ENCODE results near the gene PDE4DIP. TPM values are rescaled to one million over a fixed set of nuclear protein-coding genes. Genes with fewer than 3 reads are reported as not detected.
"Not testable (repeated sequence)": the region's sequence is repeated elsewhere in the genome, so short reads cannot be mapped to it uniquely, and the experiment has no call there.

PDE4DIP gene
- 10 to 100 TPM; 47.2 to 66.0 TPM for total RNA-seq

DNA sequence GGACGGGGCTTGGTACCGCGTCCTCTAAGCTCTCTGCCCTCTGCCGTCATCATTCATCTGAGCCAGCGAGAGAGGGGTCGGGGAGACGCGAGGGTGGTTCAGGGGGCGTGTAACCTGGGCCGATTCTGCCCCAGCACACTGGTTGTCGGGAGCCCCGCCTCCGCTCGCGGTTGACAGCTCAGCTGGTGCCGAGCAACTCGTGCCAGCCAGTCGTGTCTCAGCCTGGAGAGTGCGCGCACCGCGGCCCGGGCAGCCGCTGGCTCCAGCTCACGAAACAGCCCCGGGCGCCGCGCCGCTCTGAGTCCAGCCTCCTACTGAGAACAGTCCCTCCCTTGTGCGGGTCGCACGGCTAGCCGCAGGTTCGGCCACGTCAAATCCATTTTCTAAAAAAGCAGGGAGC lies at the start of gene PDE4DIP:
Gene PDE4DIP (plus strand): TSS at position 209 of the 400 bp plus-strand sequence. CDS start 347 bp downstream, outside the sequence.
- H3K9me3 Mint-ChIP-seq; H3K36me3 Mint-ChIP-seq (ENCODE audit: low read depth); H3K27me3 Mint-ChIP-seq; H3K27ac Mint-ChIP-seq; H3K4me1 Mint-ChIP-seq: not testable (repeated sequence)
- H3K4me3 Mint-ChIP-seq, result peak within 1 kb of the TSS; percentile 53
- peak; percentile 87 for ATAC-seq (replicated peaks)

DNA sequence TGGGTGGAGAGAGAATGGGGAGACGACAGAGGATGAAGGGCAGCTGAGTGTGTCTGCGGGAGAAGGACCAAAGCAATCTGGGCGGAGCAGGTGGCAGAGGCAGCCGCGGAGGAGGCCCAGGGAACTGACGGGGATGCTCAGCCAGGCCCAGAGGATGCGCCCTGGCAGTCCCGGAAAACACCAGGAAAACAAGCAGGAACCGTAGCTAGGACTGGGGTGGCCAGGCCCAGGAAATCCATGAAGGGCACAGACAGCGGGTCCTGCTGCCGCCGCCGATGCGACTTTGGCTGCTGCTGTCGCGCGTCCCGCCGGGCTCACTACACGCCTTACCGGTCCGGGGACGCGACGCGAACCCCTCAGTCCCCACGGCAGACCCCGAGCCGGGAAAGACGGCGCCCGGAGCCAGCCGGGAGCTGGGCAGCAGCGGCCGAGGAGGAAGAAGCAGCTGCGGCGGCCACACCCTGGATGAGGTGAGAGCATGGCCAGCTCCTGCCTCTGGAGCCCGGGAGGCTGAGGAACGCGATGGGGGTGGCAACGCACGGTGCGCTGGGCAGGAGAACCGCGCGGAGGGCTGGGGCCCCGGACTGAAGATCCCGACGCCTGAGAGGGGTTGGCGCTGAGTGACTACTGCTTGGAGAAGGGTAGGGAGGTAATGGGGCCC lies 35.8 kb upstream of the PDE4DIP start:
- H3K36me3 Mint-ChIP-seq (ENCODE audit: low read depth); H3K4me1 Mint-ChIP-seq; H3K4me3 Mint-ChIP-seq; H3K27ac Mint-ChIP-seq; H3K27me3 Mint-ChIP-seq; H3K9me3 Mint-ChIP-seq: not testable (repeated sequence)
- peak; percentile 26 for ATAC-seq (replicated peaks)

DNA sequence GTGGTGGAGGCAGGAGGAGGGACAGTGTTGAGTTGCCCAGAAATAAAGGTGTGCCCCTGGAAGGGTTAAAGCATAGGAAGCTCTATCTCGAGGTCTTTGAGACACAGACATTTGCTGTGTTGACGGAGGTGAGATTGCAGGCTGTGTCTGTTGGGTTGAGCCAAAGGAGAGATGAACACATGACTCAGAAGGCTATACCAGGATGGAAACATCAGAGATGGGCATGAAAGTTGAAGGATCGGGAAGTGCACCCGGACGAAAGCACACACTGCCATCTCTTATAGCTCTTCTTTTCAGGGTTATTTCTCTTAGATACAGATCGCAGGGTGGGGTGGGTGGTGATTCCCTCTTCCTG lies 35.3 kb upstream of the PDE4DIP start:
- H3K9me3 Mint-ChIP-seq; H3K27me3 Mint-ChIP-seq; ATAC-seq (replicated peaks); H3K27ac Mint-ChIP-seq; H3K4me3 Mint-ChIP-seq; H3K4me1 Mint-ChIP-seq; H3K36me3 Mint-ChIP-seq (ENCODE audit: low read depth): not testable (repeated sequence)

DNA sequence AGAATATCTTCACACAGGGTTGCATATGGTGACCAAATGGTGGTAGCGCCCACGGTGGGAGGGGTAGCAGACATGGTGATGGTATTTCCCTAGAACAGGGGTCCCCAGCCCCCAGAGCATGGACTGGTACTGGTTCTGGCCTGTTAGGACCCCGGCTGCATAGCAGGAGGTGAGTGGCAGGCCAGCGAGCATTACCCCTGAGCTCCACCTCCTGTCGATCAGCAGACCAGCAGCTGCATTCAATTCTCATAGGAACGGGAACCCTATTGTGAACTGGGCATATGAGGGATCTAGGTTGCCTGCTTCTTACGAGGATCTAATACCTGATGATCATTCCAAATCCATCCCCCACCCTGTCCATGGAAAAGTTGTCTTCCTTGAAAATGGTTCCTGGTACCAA lies 22.0 kb upstream of the PDE4DIP start:
- not testable (repeated sequence) for H3K9me3 Mint-ChIP-seq; H3K4me1 Mint-ChIP-seq; H3K4me3 Mint-ChIP-seq; H3K27ac Mint-ChIP-seq; ATAC-seq (replicated peaks); H3K36me3 Mint-ChIP-seq (ENCODE audit: low read depth); H3K27me3 Mint-ChIP-seq

DNA sequence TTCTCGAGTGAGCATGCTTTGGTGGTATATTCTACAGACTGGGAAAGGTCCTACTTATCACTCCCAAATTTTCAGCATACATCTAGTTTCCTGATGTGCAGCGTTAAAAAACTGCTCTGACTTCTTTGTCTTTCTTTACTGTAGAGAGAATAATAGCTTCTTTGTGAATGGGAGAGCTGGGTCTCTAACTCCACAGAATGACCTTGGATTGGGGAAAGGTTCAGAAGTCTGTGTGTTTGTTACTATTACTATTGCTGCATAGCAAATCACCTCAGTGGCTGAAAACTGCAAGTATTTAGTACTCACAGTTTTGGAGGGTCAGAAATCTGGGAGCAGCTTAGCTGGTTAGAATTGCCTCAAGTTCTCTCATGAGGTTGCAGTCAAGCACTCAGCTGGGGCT lies 20.4 kb upstream of the PDE4DIP start:
- H3K36me3 Mint-ChIP-seq (ENCODE audit: low read depth); H3K4me3 Mint-ChIP-seq; H3K9me3 Mint-ChIP-seq; H3K4me1 Mint-ChIP-seq; ATAC-seq (replicated peaks); H3K27me3 Mint-ChIP-seq; H3K27ac Mint-ChIP-seq: not testable (repeated sequence)

DNA sequence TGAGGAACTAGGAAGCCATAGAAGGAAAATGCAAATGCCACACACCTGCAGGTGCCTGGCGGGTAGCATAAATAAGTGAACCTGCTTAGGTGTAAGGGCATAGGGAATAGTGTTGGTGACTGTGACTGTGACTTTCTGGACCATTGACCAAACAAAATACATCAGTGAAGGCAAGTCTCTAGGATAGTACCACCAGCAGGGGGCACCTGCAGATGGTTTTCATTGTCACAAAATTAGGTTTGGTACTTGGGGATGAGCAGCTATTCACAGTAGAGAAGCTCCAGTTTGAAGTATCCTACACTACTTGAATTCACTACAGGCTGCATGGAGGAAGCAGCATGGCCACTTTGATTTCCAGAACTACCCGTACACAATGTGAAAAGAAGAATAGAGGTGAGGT lies 19.2 kb upstream of the PDE4DIP start:
- H3K4me1 Mint-ChIP-seq; H3K4me3 Mint-ChIP-seq; H3K27me3 Mint-ChIP-seq; H3K9me3 Mint-ChIP-seq; H3K27ac Mint-ChIP-seq; H3K36me3 Mint-ChIP-seq (ENCODE audit: low read depth): not testable (repeated sequence)
- ATAC-seq (replicated peaks), result peak; percentile 59

DNA sequence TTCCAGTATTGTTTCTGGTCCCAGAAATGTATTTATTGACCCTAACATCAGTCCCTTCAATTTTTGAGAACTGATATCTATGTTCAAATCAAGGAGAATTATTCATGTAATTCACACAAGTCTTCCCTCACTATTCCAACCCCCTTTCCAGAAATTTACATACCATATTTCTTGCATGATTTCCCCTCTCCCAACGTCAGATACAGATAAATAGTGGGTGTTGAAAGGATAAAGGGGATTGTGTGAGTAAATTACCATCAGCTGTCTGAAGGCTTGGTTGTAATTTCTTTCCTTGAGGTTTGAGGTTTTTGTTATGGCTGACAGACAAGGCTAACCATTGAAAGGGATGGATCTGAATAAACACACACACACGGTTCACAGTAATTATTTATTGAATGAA lies 15.7 kb upstream of the PDE4DIP start:
- not testable (repeated sequence) for H3K27ac Mint-ChIP-seq; H3K27me3 Mint-ChIP-seq; H3K36me3 Mint-ChIP-seq (ENCODE audit: low read depth); ATAC-seq (replicated peaks); H3K4me1 Mint-ChIP-seq; H3K9me3 Mint-ChIP-seq; H3K4me3 Mint-ChIP-seq

DNA sequence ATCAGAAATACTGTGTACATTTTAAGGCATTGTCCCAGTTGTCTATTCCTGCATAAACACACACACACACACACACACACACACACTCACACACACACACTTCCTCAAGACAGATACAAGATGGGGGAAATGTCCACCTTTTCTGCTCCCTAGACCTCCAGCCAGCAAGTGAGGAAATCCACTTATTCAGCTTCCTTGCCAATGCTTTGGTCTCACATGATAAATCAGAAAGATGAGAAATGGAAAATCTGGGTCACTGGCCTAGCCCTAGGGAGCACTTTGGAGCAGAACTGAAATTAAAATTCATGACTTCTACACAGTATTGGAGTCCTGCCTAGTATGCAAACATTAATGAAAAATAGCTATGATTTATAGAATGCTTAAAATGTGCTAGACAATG lies 15.3 kb upstream of the PDE4DIP start:
- H3K9me3 Mint-ChIP-seq; ATAC-seq (replicated peaks); H3K27me3 Mint-ChIP-seq; H3K36me3 Mint-ChIP-seq (ENCODE audit: low read depth); H3K4me3 Mint-ChIP-seq; H3K27ac Mint-ChIP-seq; H3K4me1 Mint-ChIP-seq: not testable (repeated sequence)

DNA sequence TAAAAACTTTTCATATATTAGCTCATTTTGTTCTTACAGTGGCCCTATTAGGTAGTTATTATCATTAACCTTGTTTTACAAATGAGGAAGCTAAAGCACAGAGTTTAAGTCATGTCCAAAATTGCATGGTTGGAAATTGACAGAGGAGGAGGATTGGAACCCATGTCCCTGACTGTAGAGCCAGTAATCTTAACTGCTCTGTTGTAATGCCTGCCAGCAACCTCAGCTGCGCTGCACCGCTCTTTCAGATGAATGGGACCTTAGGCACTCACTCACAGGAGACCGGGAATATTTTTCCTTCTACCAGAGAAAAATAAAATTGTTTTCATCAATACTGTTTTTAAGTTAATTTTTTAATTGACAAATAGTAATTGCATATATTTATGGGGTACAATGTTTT lies 14.9 kb upstream of the PDE4DIP start:
- H3K4me1 Mint-ChIP-seq; H3K36me3 Mint-ChIP-seq (ENCODE audit: low read depth); H3K4me3 Mint-ChIP-seq; ATAC-seq (replicated peaks); H3K27ac Mint-ChIP-seq; H3K27me3 Mint-ChIP-seq; H3K9me3 Mint-ChIP-seq: not testable (repeated sequence)

DNA sequence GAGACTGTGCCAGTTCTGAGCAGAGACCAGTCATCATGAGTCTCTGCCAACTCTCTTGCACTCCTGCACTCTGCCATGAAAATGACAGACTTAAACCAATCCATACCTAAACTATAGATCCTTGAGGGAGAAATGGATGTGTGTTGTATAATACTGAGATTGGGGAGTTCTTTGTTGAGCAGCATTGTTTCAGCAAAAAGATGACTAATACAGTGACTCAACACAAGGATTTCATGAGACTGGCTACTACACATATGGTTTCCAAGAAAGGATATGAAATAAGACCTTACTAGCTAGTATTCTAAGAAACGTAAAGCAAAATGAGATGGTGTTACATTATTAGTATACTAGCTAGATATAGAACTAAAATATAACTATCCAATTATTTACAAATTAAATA lies 3.0 kb upstream of the PDE4DIP start:
- H3K36me3 Mint-ChIP-seq (ENCODE audit: low read depth); H3K4me3 Mint-ChIP-seq; H3K4me1 Mint-ChIP-seq; H3K27me3 Mint-ChIP-seq; H3K27ac Mint-ChIP-seq; H3K9me3 Mint-ChIP-seq: not testable (repeated sequence)
- ATAC-seq (replicated peaks), result peak; percentile 78

DNA sequence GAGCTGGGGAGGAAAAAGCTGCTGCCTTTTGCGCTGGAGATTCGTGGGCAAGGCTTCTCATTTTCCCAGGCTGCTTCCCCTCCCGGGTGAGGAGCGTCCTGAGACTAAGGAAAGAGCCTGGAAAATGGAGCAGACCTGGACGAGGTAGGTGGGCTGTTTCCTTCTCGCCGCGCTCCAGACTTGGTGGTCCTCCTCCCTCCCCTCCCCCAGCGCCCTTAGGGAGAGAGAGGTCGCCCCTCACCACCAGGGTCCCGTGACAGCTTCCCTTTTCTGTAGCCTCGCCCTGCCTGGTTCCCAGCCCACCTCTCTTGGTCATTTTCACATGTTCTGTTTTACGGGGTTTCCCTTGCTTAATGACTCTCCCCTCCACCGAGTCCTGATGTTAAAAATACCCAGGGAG lies 423 bp downstream of the PDE4DIP start:
- H3K36me3 Mint-ChIP-seq (ENCODE audit: low read depth); H3K9me3 Mint-ChIP-seq; H3K27ac Mint-ChIP-seq; H3K4me3 Mint-ChIP-seq; ATAC-seq (replicated peaks); H3K4me1 Mint-ChIP-seq; H3K27me3 Mint-ChIP-seq: not testable (repeated sequence)

DNA sequence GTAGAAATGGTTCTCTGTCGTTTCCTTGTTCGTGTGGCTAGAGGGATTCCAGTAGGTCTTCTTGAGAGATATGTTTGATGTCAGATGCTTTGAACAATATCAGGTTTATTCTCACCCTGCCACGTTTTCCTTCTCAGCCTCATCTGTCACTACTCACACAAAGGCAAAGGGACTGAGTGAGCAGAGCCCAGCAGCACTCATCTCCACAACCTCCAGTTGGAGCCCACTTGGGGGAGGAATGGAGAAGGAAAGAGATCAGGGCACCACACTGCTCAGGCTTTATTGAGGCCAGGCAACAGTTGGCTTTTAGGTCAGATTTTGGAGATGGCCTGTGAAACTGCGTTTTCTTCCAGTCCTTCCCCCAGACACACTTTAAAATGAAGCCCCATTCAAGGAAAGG lies 840 bp downstream of the PDE4DIP start:
- H3K4me3 Mint-ChIP-seq; ATAC-seq (replicated peaks); H3K27ac Mint-ChIP-seq; H3K36me3 Mint-ChIP-seq (ENCODE audit: low read depth); H3K27me3 Mint-ChIP-seq; H3K4me1 Mint-ChIP-seq; H3K9me3 Mint-ChIP-seq: not testable (repeated sequence)

DNA sequence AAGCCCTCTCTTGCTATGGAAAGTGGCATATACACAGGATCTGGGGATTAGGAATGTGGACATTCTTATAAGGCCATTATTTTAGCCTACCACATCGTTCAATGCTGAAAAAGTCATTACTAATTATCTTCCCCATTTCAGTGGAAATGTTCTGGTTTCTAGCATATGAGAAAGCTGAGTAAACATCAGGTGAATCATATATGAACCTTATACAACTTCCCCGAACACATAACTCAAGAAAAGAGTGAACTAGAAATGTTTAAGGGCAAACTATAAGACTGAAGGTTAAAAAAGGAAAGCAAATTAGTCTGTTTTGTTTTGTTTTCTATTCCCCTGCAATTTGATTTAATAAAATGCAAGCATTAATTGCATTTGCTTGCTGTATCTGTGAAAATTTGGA lies 6.1 kb downstream of the PDE4DIP start:
- H3K9me3 Mint-ChIP-seq; H3K27me3 Mint-ChIP-seq; H3K4me3 Mint-ChIP-seq; H3K27ac Mint-ChIP-seq; H3K4me1 Mint-ChIP-seq; H3K36me3 Mint-ChIP-seq (ENCODE audit: low read depth): not testable (repeated sequence)
- ATAC-seq (replicated peaks), result peak; percentile 78

DNA sequence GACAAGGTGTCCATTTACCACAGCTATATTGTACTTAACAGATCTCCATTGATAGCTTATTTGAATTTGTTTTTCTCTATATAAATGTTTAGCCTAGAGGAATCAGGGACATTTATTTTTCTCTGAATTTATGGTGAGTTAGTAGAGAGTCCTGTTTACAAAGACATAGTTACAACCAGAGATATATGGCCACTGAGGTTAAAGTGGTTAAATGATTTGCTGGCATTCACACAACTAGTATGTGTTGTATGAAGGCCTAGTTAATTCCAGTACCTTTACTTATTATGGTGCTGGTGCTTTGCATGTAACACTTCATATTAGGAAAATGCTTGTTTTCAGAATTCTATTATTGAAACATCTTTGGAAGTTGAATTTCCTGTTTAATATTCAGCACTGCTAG lies 6.6 kb downstream of the PDE4DIP start:
- H3K4me3 Mint-ChIP-seq; H3K27me3 Mint-ChIP-seq; H3K27ac Mint-ChIP-seq; H3K4me1 Mint-ChIP-seq; H3K9me3 Mint-ChIP-seq; H3K36me3 Mint-ChIP-seq (ENCODE audit: low read depth): not testable (repeated sequence)
- ATAC-seq (replicated peaks), result peak; percentile 49

DNA sequence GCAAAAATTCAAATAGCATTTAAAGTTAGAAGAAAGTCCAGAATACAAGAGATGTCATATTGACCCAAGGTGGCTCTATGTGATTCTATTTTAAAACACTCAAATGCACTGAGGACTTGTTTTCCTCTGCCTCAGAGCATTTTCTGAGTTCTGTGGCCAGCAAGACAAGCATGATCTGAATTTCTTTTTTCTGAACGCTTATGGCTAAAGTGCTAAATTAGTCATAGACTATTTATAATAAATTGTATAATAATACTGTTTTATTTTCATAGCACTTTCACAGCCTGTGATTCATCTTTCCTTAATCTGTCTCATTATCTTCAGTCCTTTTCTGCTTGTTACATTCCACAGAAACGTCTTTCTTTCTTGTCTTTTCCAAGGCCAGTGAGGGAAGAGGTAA lies 7.5 kb downstream of the PDE4DIP start:
- ATAC-seq (replicated peaks); H3K27me3 Mint-ChIP-seq; H3K9me3 Mint-ChIP-seq; H3K4me3 Mint-ChIP-seq; H3K4me1 Mint-ChIP-seq; H3K36me3 Mint-ChIP-seq (ENCODE audit: low read depth); H3K27ac Mint-ChIP-seq: not testable (repeated sequence)

DNA sequence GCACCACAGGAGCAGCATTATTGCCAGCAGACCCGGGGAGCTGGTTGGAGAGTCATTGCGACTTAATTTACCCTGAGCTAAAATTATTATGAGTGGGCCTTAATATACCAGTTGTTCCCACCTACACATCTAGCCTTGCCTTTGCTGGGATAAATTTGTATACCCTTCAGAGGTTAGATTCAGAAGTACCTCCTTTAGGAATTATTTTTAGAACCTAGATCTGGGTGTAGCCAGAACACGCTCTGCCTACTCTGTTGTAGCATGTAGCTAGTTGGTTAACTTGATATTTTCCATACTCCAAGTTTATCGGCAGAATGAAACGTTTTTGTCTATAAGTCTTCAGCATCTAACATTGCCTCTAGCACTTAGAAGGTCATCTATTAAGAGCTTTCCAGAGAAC lies 9.1 kb downstream of the PDE4DIP start:
- H3K36me3 Mint-ChIP-seq (ENCODE audit: low read depth); H3K27ac Mint-ChIP-seq; H3K27me3 Mint-ChIP-seq; H3K4me1 Mint-ChIP-seq; H3K9me3 Mint-ChIP-seq; ATAC-seq (replicated peaks); H3K4me3 Mint-ChIP-seq: not testable (repeated sequence)
